ENCODE results near the gene PPARGC1A. TPM values are rescaled to one million over a fixed set of nuclear protein-coding genes. Genes with fewer than 3 reads are reported as not detected.

Gene PPARGC1A
- total and polyA plus RNA-seq, 5 experiments from 2014 or later = not detected

- POLR2A ChIA-PET = no interaction called here
- ATAC-seq = no peak
Observed at GRCh38 chr4:23873717-23874535, 15.9 kb downstream of the PPARGC1A start.

GRCh38 chr4:23871426-23871825 lies 18.4 kb downstream of the PPARGC1A start:
- no peaks in the 10 kb centered on the region for H3K27me3 Mint-ChIP-seq
- POLR2A ChIA-PET = no interaction called here
- no peak for DNase-seq
- H3K36me3 Mint-ChIP-seq = no peaks in the 10 kb centered on the region
- no peak for ATAC-seq
- no peak overlapping the region for H3K27ac Mint-ChIP-seq
- H3K4me1 Mint-ChIP-seq = no peaks in the 10 kb centered on the region
- H3K4me3 Mint-ChIP-seq = no peak overlapping the region
- peaks cover 0 to 3% (median 0%) of the 10 kb centered on the region in 9 donors for H3K9me3 Mint-ChIP-seq

More at GRCh38 chr4:23873717-23874535, 15.9 kb downstream of the PPARGC1A start:
- Mint-ChIP-seq H3K27ac (no peak overlapping the region), H3K27me3 (no peaks in the 10 kb centered on the region), H3K4me1 (no peaks in the 10 kb centered on the region), H3K4me3 (no peak overlapping the region), H3K9me3 (peaks cover 0 to 5% (median 0%) of the 10 kb centered on the region in 9 donors), H3K36me3 (no peaks in the 10 kb centered on the region)
- no peak for DNase-seq

GRCh38 chr4:23866450-23867075 lies 23.3 kb downstream of the PPARGC1A start:
- Mint-ChIP-seq H3K36me3 (no peaks in the 10 kb centered on the region), H3K27me3 (no peaks in the 10 kb centered on the region), H3K4me3 (no peak overlapping the region), H3K27ac (no peak overlapping the region), H3K4me1 (no peaks in the 10 kb centered on the region), H3K9me3 (peaks cover 0 to 1% (median 0%) of the 10 kb centered on the region in 9 donors)
- no peak for DNase-seq
- POLR2A ChIA-PET = no interaction called here
- ATAC-seq = no peak

GRCh38 chr4:23861897-23862296 lies 27.9 kb downstream of the PPARGC1A start:
- no peaks in the 10 kb centered on the region for H3K4me1 Mint-ChIP-seq
- H3K27ac Mint-ChIP-seq = no peak overlapping the region
- H3K36me3 Mint-ChIP-seq = no peaks in the 10 kb centered on the region
- peaks cover 0 to 3% (median 0%) of the 10 kb centered on the region in 5 donors for H3K27me3 Mint-ChIP-seq
- POLR2A ChIA-PET = no interaction called here
- peaks cover 0 to 8% (median 3%) of the 10 kb centered on the region in 9 donors for H3K9me3 Mint-ChIP-seq
- ATAC-seq (no peak), DNase-seq (no peak)
- no peak overlapping the region for H3K4me3 Mint-ChIP-seq

GRCh38 chr4:23860919-23861318 lies 28.9 kb downstream of the PPARGC1A start:
- Mint-ChIP-seq H3K4me1 (no peaks in the 10 kb centered on the region), H3K9me3 (peaks cover 0 to 8% (median 3%) of the 10 kb centered on the region in 9 donors), H3K36me3 (no peaks in the 10 kb centered on the region), H3K4me3 (no peak overlapping the region), H3K27ac (no peak overlapping the region), H3K27me3 (peaks cover 0 to 3% (median 0%) of the 10 kb centered on the region in 5 donors)
- POLR2A ChIA-PET = no interaction called here
- no peak for DNase-seq
- no peak for ATAC-seq

GRCh38 chr4:23857367-23857959 lies 32.4 kb downstream of the PPARGC1A start:
- no peak for DNase-seq
- H3K27ac Mint-ChIP-seq = no peak overlapping the region
- no peaks in the 10 kb centered on the region for H3K4me1 Mint-ChIP-seq
- H3K36me3 Mint-ChIP-seq = no peaks in the 10 kb centered on the region
- POLR2A ChIA-PET = no interaction called here
- no peak overlapping the region for H3K4me3 Mint-ChIP-seq
- peaks cover 0 to 18% (median 5%) of the 10 kb centered on the region in 9 donors for H3K9me3 Mint-ChIP-seq
- H3K27me3 Mint-ChIP-seq = peaks cover 0 to 3% (median 0%) of the 10 kb centered on the region in 5 donors
- ATAC-seq = no peak

- H3K27me3 Mint-ChIP-seq = peaks cover 0 to 3% (median 0%) of the 10 kb centered on the region in 5 donors
- no peak overlapping the region for H3K27ac Mint-ChIP-seq
- DNase-seq (no peak), ATAC-seq (no peak)
- H3K9me3 Mint-ChIP-seq = peaks cover 0 to 18% (median 5%) of the 10 kb centered on the region in 9 donors
- H3K4me1 Mint-ChIP-seq = no peaks in the 10 kb centered on the region
- no peaks in the 10 kb centered on the region for H3K36me3 Mint-ChIP-seq
- no peak overlapping the region for H3K4me3 Mint-ChIP-seq
- POLR2A ChIA-PET = no interaction called here
Observed at GRCh38 chr4:23856630-23857029, 33.2 kb downstream of the PPARGC1A start.

GRCh38 chr4:23855912-23856605 lies 33.8 kb downstream of the PPARGC1A start:
- POLR2A ChIA-PET = no interaction called here
- DNase-seq (no peak), ATAC-seq (no peak)
- Mint-ChIP-seq H3K4me3 (no peak overlapping the region), H3K27ac (no peak overlapping the region), H3K36me3 (no peaks in the 10 kb centered on the region), H3K9me3 (peaks cover 0 to 18% (median 5%) of the 10 kb centered on the region in 9 donors), H3K27me3 (peaks cover 0 to 3% (median 0%) of the 10 kb centered on the region in 5 donors), H3K4me1 (no peaks in the 10 kb centered on the region)

- DNase-seq = no peak
- no peaks in the 10 kb centered on the region for H3K4me1 Mint-ChIP-seq
- ATAC-seq = no peak
- no peaks in the 10 kb centered on the region for H3K36me3 Mint-ChIP-seq
- H3K27me3 Mint-ChIP-seq = peaks cover 0 to 3% (median 0%) of the 10 kb centered on the region in 5 donors
- no peak overlapping the region for H3K27ac Mint-ChIP-seq
- H3K4me3 Mint-ChIP-seq = no peak overlapping the region
- H3K9me3 Mint-ChIP-seq = peaks cover 0 to 18% (median 1%) of the 10 kb centered on the region in 9 donors
- POLR2A ChIA-PET = no interaction called here
Observed at GRCh38 chr4:23853986-23854660, 35.7 kb downstream of the PPARGC1A start.

GRCh38 chr4:23851464-23851863 lies 38.4 kb downstream of the PPARGC1A start:
- Mint-ChIP-seq H3K36me3 (no peaks in the 10 kb centered on the region), H3K27ac (no peak overlapping the region), H3K4me1 (no peaks in the 10 kb centered on the region), H3K4me3 (no peak overlapping the region), H3K27me3 (peaks cover 0 to 3% (median 0%) of the 10 kb centered on the region in 5 donors), H3K9me3 (peaks cover 0 to 11% (median 0%) of the 10 kb centered on the region in 9 donors)
- POLR2A ChIA-PET = no interaction called here
- no peak for DNase-seq
- ATAC-seq = no peak

- DNase-seq (no peak), ATAC-seq (no peak)
- Mint-ChIP-seq H3K27me3 (peaks cover 0 to 2% (median 0%) of the 10 kb centered on the region in 5 donors), H3K9me3 (peaks cover 0 to 5% (median 0%) of the 10 kb centered on the region in 9 donors), H3K4me3 (no peak overlapping the region), H3K27ac (no peak overlapping the region), H3K36me3 (no peaks in the 10 kb centered on the region), H3K4me1 (no peaks in the 10 kb centered on the region)
- POLR2A ChIA-PET = no interaction called here
Observed at GRCh38 chr4:23847158-23847557, 42.7 kb downstream of the PPARGC1A start.

- H3K9me3 Mint-ChIP-seq = peaks cover 0 to 5% (median 0%) of the 10 kb centered on the region in 9 donors
- H3K27me3 Mint-ChIP-seq = peaks cover 0 to 2% (median 0%) of the 10 kb centered on the region in 5 donors
- no peak for ATAC-seq
- POLR2A ChIA-PET = interaction anchor here (0.5 kb wide), 1 partner anchor 85 kb away, joined by 3 read pairs; no protein-coding TSS in a partner anchor
- H3K36me3 Mint-ChIP-seq = no peaks in the 10 kb centered on the region
- no peak overlapping the region for H3K27ac Mint-ChIP-seq
- H3K4me3 Mint-ChIP-seq = no peak overlapping the region
- H3K4me1 Mint-ChIP-seq = no peaks in the 10 kb centered on the region
- no peak for DNase-seq
Observed at GRCh38 chr4:23844961-23845360, 44.9 kb downstream of the PPARGC1A start.
